Liver (tissue), 9 donors: ENCODE results near the gene CHRM2. TPM values are rescaled to one million over a fixed set of nuclear protein-coding genes. Genes with fewer than 3 reads are reported as not detected.

ENCODE experiments used
- DNase-seq: peaks from one replicate; pipeline ENCODE4 v3.0.0-alpha.2; 2017; ENCODE audit warnings: low spot score
- H3K27ac ChIP-seq, 2 donors: one replicate each; pipeline ENCODE4 v1.7.0; 2013; ENCODE audit warnings: inconsistent platforms in 2 of 2, low read length in 2 of 2, control low read depth in 1 of 2, low read depth in 1 of 2, mild to moderate bottlenecking in 1 of 2
- H3K27me3 ChIP-seq, 4 donors: one replicate each; pipeline versions ENCODE4 v1.6.1 to v1.7.0; 2013; ENCODE audit warnings: low read length in 3 of 4, inconsistent platforms in 1 of 4, mild to moderate bottlenecking in 1 of 4, moderate library complexity in 1 of 4; ENCODE audit not compliant: control insufficient read depth in 4 of 4, insufficient read depth in 4 of 4
- H3K36me3 ChIP-seq, 4 donors: one replicate each; pipeline versions ENCODE4 v1.6.1 to v1.7.0; 2013; ENCODE audit warnings: low read length in 3 of 4, mild to moderate bottlenecking in 3 of 4, low read depth in 1 of 4, moderate library complexity in 1 of 4; ENCODE audit not compliant: control insufficient read depth in 4 of 4, insufficient read depth in 3 of 4
- H3K4me1 ChIP-seq, 4 donors: one replicate each; pipeline versions ENCODE4 v1.6.1 to v1.7.0; 2013; ENCODE audit warnings: low read length in 3 of 4, mild to moderate bottlenecking in 3 of 4, moderate library complexity in 1 of 4; ENCODE audit not compliant: control insufficient read depth in 4 of 4, insufficient read depth in 4 of 4
- H3K4me3 ChIP-seq, 3 donors: one replicate each; pipeline versions ENCODE4 v1.6.1 to v1.7.0; 2013; ENCODE audit warnings: low read length in 3 of 3, control low read depth in 1 of 3, low read depth in 1 of 3, mild to moderate bottlenecking in 1 of 3
- H3K9ac ChIP-seq, 2 donors: one replicate each; pipeline ENCODE4 v1.7.0; 2013; ENCODE audit warnings: low read length in 2 of 2, mild to moderate bottlenecking in 2 of 2, moderate library complexity in 2 of 2, control low read depth in 1 of 2, low read depth in 1 of 2
- H3K9me3 ChIP-seq, 4 donors: one replicate each; pipeline versions ENCODE4 v1.6.1 to v1.7.0; 2013; ENCODE audit warnings: low read length in 3 of 4; ENCODE audit not compliant: control insufficient read depth in 4 of 4
- EGR1 ChIP-seq, 2 donors: IDR thresholded peaks; 2 replicates each; pipeline ENCODE4 v1.6.1; 2016 to 2018; ENCODE audit warnings: antibody characterized with exemption in 2 of 2, low read depth in 2 of 2
- FOXA1 ChIP-seq: IDR thresholded peaks from 2 replicates; pipeline ENCODE4 v1.6.1; 2016; ENCODE audit warnings: antibody characterized with exemption
- FOXA2 ChIP-seq: IDR thresholded peaks from 2 replicates; pipeline ENCODE4 v1.6.1; 2016; ENCODE audit warnings: antibody characterized with exemption
- GABPA ChIP-seq, 2 donors: IDR thresholded peaks in 1 of 2; conservative IDR thresholded peaks in 1 of 2; 2 replicates each; pipeline ENCODE4 v1.6.1; 2016; ENCODE audit warnings: antibody characterized with exemption in 2 of 2, mild to moderate bottlenecking in 1 of 2, moderate library complexity in 1 of 2
- HNF4A ChIP-seq, 2 donors: conservative IDR thresholded peaks; 2 replicates each; pipeline ENCODE4 v1.6.1; 2016; ENCODE audit warnings: antibody characterized with exemption in 2 of 2, mild to moderate bottlenecking in 2 of 2
- HNF4G ChIP-seq: IDR thresholded peaks from 2 replicates; pipeline ENCODE4 v1.6.1; 2016; ENCODE audit warnings: antibody characterized with exemption
- JUND ChIP-seq, 2 donors: IDR thresholded peaks; 2 replicates each; pipeline ENCODE4 v1.6.1; 2016; ENCODE audit warnings: antibody characterized with exemption in 2 of 2
- NR2F2 ChIP-seq: IDR thresholded peaks from 2 replicates; pipeline ENCODE4 v1.6.1; 2016; ENCODE audit warnings: antibody characterized with exemption
- RAD21 ChIP-seq, 2 donors: IDR thresholded peaks; 2 replicates each; pipeline ENCODE4 v1.6.1; 2016; ENCODE audit warnings: antibody characterized with exemption in 2 of 2, mild to moderate bottlenecking in 2 of 2
- RXRA ChIP-seq, 2 donors: IDR thresholded peaks; 2 replicates each; pipeline ENCODE4 v1.6.1; 2017 to 2018; ENCODE audit warnings: antibody characterized with exemption in 2 of 2, mild to moderate bottlenecking in 1 of 2
- SP1 ChIP-seq: IDR thresholded peaks from 2 replicates; pipeline ENCODE4 v1.6.1; 2018; ENCODE audit warnings: antibody characterized with exemption, mild to moderate bottlenecking
- TAF1 ChIP-seq: conservative IDR thresholded peaks from 2 replicates; pipeline ENCODE4 v1.6.1; 2016; ENCODE audit warnings: antibody characterized with exemption, mild to moderate bottlenecking
- YY1 ChIP-seq: IDR thresholded peaks from 2 replicates; pipeline ENCODE4 v1.6.1; 2016; ENCODE audit warnings: antibody characterized with exemption, mild to moderate bottlenecking
- WGBS: extraction: QIAGEN DNeasy Blood & Tissue Kit; methylation state at CpG from one replicate; pipeline ENCODE4 v1.1.7; 2013; 5-methylcytosine and 5-hydroxymethylcytosine counted together
- polyA plus RNA-seq, 2 donors: library from polyadenylated mRNA; stranded (reverse) in 1 of 2; unstranded in 1 of 2; fragments of 200-250 nt in 1 of 2; fragments of >200 nt in 1 of 2; fragmentation: Nextera tagmentation in 1 of 2; extraction: Ambion mirVana in 1 of 2; gene quantifications; one replicate each; pipeline versions ENCODE4 v1.2.1 to v1.2.3, GENCODE V29; 2013 to 2015
- total RNA-seq, 2 donors: library from RNA; depleted of rRNA; stranded (reverse); fragments of >200 nt; gene quantifications; one replicate each; pipeline ENCODE4 v1.2.3, GENCODE V29; 2014
- TF ChIP-seq, protein P1 (sequence below): fragments of 150-350 bp; IDR thresholded peaks from 2 replicates; pipeline ENCODE4 v1.5.1; 2017; ENCODE audit warnings: improper control_type of control experiment, low read depth, low read length; ENCODE audit not compliant: missing input control
- TF ChIP-seq, protein P2 (sequence below): IDR thresholded peaks from 2 replicates; pipeline ENCODE4 v1.6.1; 2016; ENCODE audit warnings: antibody characterized with exemption
- TF ChIP-seq, protein P3 (sequence below): IDR thresholded peaks from 2 replicates; pipeline ENCODE4 v1.6.1; 2016; ENCODE audit warnings: antibody characterized with exemption
- TF ChIP-seq, protein P4 (sequence below): IDR thresholded peaks from 2 replicates; pipeline ENCODE4 v1.6.1; 2016; ENCODE audit warnings: antibody characterized with exemption
- donor health status: healthy.
- donor health status: healthy.
- donor health status: healthy.
- donor health status: healthy.
- donor health status: healthy.

CHRM2 gene
- total and polyA plus RNA-seq, 4 donors, result 0.08 to 1.2 (median 0.30) TPM

DNA sequence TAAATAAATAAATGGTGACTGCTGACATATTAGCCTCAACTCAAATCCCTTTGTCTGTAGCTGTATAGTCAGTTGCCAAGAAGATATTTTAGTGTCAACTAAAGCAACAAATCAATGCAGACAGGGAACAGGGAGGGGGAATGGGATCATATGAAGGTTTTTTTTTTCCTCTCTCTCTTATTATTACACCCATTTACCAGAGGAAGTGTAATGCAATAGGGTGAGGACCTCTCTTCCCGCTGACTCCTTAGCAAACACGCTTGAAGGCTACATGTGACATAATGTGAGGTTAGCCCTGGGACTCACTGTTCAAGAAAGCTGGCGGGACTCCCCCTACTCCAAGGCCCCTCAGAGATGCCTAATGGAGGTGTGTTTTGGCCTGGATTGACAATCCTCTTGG, 88.2 kb downstream of the CHRM2 start:
- no peak overlapping the region for H3K27ac ChIP-seq
- H3K9ac ChIP-seq, result no peak overlapping the region
- no peak for TF ChIP-seq JUND (IDR thresholded peaks at IDR 0.05)
- no peak for TF ChIP-seq YY1
- no peak for TF ChIP-seq SP1
- no peak for TF ChIP-seq FOXA2
- TF ChIP-seq HNF4A (conservative IDR thresholded peaks at IDR 0.05), result no peak
- TF ChIP-seq, protein P1, sequence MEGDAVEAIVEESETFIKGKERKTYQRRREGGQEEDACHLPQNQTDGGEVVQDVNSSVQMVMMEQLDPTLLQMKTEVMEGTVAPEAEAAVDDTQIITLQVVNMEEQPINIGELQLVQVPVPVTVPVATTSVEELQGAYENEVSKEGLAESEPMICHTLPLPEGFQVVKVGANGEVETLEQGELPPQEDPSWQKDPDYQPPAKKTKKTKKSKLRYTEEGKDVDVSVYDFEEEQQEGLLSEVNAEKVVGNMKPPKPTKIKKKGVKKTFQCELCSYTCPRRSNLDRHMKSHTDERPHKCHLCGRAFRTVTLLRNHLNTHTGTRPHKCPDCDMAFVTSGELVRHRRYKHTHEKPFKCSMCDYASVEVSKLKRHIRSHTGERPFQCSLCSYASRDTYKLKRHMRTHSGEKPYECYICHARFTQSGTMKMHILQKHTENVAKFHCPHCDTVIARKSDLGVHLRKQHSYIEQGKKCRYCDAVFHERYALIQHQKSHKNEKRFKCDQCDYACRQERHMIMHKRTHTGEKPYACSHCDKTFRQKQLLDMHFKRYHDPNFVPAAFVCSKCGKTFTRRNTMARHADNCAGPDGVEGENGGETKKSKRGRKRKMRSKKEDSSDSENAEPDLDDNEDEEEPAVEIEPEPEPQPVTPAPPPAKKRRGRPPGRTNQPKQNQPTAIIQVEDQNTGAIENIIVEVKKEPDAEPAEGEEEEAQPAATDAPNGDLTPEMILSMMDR, result no peak
- no peak for TF ChIP-seq TAF1
- TF ChIP-seq, protein P2, sequence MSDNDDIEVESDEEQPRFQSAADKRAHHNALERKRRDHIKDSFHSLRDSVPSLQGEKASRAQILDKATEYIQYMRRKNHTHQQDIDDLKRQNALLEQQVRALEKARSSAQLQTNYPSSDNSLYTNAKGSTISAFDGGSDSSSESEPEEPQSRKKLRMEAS, result no peak
- no peak for TF ChIP-seq NR2F2
- TF ChIP-seq FOXA1, result no peak
- no peak for TF ChIP-seq HNF4G
- TF ChIP-seq GABPA (IDR thresholded peaks at IDR 0.05 in 1 of 2, conservative IDR thresholded peaks at IDR 0.05 in 1 of 2), result no peak
- TF ChIP-seq RAD21 (IDR thresholded peaks at IDR 0.05), result no peak
- TF ChIP-seq, protein P3, sequence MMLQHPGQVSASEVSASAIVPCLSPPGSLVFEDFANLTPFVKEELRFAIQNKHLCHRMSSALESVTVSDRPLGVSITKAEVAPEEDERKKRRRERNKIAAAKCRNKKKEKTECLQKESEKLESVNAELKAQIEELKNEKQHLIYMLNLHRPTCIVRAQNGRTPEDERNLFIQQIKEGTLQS, result no peak
- TF ChIP-seq EGR1 (IDR thresholded peaks at IDR 0.05; ENCODE audit: low read depth in 2 of 2), result no peak
- no peak for TF ChIP-seq RXRA (IDR thresholded peaks at IDR 0.05)
- TF ChIP-seq, protein P4, sequence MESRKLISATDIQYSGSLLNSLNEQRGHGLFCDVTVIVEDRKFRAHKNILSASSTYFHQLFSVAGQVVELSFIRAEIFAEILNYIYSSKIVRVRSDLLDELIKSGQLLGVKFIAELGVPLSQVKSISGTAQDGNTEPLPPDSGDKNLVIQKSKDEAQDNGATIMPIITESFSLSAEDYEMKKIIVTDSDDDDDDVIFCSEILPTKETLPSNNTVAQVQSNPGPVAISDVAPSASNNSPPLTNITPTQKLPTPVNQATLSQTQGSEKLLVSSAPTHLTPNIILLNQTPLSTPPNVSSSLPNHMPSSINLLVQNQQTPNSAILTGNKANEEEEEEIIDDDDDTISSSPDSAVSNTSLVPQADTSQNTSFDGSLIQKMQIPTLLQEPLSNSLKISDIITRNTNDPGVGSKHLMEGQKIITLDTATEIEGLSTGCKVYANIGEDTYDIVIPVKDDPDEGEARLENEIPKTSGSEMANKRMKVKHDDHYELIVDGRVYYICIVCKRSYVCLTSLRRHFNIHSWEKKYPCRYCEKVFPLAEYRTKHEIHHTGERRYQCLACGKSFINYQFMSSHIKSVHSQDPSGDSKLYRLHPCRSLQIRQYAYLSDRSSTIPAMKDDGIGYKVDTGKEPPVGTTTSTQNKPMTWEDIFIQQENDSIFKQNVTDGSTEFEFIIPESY, result no peak
- no peaks in the 10 kb centered on the region for H3K4me1 ChIP-seq
- H3K36me3 ChIP-seq, result no peaks in the 10 kb centered on the region
- H3K27me3 ChIP-seq, result no peaks in the 10 kb centered on the region
- H3K4me3 ChIP-seq, result no peak overlapping the region
- DNase-seq, result no peak
- H3K9me3 ChIP-seq, result peaks cover 0 to 4% (median 0%) of the 10 kb centered on the region in 4 donors
- 65% methylated on average over 3 of the region's 3 CpGs for WGBS

DNA sequence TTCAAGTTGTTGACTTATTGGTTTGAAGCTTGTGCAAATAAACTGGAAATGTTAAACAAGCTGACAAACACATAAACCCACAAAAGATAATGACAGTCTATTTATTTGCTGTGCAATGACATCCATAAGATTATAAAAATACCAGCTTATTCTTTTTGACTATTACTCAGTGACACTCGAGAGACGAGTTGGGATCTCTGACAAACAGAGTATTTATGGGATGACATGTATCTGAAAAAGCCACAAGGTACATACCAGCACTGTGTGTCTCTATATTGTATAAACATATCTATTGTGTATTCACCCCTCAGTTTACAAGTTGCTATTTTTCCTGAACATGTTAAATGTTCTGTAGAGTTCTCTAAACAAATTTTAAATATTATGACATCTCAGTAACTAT, 88.9 kb downstream of the CHRM2 start:
- H3K4me1 ChIP-seq, result no peaks in the 10 kb centered on the region
- no peaks in the 10 kb centered on the region for H3K36me3 ChIP-seq
- no peak for TF ChIP-seq EGR1 (IDR thresholded peaks at IDR 0.05; ENCODE audit: low read depth in 2 of 2)
- no peak for TF ChIP-seq SP1
- TF ChIP-seq RXRA (IDR thresholded peaks at IDR 0.05), result no peak
- TF ChIP-seq RAD21 (IDR thresholded peaks at IDR 0.05), result no peak
- no peak for TF ChIP-seq TAF1
- no peak for TF ChIP-seq HNF4A (conservative IDR thresholded peaks at IDR 0.05)
- no peak for TF ChIP-seq HNF4G
- H3K9ac ChIP-seq, result no peak overlapping the region
- DNase-seq, result no peak
- H3K27me3 ChIP-seq, result no peaks in the 10 kb centered on the region
- no peak overlapping the region for H3K4me3 ChIP-seq
- 54% methylated on average over 2 of the region's 2 CpGs for WGBS
- no peak overlapping the region for H3K27ac ChIP-seq
- H3K9me3 ChIP-seq, result peaks cover 0 to 4% (median 0%) of the 10 kb centered on the region in 4 donors
